GM18520 (cell line): Measurements from ENCODE around the gene DMWD.

Experiments used
- ATAC-seq: cut with Tn5 transposase; IDR thresholded peaks from one replicate; pipeline ENCODE4 v1.9.1; 2021; ENCODE audit not compliant: unreplicated experiment

Gene DMWD

DNA sequence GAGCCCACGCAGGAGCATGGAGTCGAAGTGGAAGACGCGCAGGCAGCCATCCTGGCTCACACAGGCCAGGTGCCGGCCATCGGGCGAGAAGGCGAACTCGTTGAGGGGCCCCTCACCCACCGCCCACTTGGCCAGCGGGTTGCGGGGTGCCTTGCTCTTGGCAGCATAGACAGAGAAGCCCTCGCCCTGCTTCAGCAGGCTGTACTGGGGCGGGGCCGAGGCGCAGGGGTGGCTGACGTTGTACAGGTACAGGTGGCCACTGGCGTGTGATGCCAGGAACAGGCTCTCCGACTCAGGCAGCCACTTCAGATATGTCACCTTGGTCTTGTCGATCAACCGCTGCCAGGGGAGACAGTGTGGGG, 6.1 kb downstream of the DMWD start:
- ATAC-seq = no peak

DNA sequence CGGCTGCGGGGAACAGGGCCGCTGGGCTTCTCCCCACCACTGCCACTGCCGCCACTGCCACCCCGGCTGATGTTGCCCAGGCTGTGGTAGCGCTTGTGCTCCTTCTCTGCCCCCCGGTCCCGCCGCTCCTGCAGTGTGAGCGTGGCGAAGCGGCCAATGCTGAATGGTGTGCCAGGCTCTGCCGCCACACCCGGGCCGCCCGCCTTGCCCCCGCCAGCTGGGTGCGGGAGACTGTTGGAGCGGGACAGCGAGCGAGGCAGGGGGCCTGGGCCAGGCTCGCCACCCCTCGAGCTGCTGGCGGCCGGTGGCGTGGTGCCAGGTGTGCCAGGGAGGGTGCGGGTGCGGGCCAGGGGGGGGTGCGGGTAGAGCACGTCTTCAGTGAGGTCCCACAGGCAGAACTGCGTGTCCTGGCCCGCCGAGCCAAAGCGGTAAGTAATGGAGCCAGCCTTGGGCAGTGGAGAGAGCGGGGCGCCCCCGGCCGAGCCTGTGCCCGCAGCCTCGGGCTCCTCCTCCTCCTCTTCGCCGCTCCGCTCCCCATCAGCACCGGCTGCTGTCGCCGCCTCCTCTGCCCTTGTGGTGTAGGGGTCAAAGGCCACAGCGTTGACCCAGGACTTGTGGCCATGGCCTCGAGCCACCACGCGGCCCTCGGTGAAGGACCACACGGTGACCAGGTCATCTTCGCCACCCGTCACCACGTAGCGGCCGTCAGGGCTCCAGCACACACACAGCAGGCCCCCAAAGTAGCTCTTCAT, 6.7 kb downstream of the DMWD start:
- ATAC-seq = no peak

DNA sequence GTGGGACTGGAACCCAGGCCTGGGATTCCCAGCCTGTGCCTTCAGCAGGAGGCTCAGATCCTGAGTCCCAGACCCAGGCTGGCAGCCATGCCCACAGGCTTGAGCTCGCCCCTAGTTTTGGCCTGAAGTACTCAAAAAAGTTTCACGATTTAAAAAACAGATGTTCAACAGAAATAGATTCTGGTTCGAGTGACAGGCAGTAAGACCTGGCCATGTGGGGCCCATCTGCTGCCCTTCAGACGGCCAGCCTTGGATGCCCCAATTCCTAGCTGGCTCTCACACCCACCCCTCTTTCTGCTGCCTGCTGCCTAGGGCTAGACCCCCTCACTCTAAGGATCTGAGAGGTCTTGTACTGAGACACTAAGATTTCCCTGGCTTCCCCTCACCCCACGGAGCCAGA, 7.5 kb downstream of the DMWD start:
- ATAC-seq = no peak

DNA sequence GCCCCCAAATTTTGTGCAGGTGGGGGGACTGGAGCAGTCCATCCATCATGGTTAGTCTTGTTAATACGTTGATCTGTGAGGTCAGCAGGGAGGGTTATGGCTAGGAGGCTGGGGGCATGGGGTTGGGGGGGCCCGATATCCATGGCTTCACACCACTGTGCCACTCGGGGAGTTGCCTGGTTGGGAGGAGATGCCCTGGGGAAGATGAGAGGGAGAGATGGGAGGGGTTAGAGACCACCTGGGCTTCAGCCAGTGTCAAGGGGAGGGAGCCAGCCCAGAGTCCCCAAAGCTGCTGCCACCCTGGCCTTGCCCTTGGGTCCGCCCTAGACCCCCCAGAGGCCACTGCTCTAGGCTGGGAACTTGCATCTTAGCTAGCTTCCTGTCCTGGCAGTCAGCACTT, 8.5 kb downstream of the DMWD start:
- no peak for ATAC-seq

DNA sequence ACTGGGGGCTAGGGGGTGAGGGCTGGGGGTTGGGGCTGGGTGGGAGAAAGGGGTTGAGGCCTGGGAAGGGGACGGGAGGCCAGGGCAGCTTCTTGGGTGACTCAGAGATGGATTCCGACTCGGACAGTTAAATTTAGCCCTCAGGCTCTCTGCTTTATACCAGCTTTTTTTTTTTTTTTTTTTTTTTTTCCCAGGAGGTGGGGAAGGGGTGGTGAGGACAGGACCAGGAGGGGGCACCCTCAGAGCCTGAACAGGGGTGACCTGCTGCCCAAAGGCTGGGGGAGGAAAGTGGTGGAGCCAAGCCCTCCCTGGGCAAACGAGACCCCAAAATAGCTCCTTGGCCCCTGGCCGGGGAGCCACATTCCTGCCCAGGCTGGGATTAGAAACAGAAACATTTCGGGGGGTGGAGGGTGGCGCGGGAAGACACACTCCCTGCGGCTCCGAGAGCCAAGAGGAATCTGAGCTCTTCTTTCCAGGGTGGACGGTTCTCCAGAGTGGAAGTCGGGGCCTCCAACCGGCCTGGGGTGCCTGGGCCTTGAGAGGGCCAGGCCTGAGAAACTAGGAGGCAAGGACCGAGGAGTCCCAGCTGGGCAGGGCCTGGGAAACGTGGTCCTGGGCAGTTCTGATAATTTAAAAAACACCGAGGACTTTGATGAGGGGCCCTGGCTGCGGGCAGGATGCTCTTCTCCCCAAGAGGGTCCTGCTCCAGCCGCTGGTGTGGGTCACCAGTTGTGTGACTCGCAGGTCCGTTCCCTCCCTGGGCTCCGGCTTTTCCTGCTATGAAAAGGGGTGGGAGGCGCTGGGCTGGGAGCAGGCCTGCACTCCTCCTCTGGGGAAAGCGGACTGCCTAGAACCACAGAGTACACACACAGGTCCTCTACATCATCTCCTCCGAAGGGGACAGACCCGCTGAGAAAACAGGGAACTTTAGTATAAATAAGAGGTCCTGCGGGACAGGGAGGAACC, 9.5 kb downstream of the DMWD start:
- no peak for ATAC-seq

DNA sequence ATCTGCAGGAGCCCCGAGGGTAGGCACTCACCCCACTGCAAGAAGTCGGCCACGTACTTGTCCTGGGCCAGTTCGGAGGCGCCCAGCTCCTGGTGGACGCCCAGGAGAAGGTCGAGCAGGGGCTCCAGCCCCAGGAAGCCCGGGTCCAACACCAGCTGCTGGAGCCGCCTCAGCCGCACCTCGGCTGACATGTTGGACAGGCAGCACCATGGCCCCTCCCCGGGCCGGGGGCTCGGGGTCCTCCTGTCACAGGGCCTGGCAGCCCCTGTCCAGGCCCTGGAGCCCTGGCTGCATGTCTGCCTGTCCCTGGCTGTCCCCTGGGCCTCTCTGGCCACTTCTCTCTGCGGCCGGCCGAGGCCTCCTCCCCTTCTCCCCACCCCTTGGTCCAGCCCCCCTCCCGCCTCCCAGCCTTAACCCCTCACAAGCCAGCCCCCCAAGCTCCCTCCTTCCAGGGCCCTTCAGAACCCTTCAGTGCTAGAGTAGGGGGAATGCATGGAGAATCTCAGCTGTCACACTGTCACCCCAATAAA, 10.4 kb downstream of the DMWD start, which contains the start of gene DMPK:
Gene DMPK (minus strand): TSS at position 329 of the 530 bp plus-strand sequence. CDS start 138 bp downstream, at position 191.
- ATAC-seq = no peak

DNA sequence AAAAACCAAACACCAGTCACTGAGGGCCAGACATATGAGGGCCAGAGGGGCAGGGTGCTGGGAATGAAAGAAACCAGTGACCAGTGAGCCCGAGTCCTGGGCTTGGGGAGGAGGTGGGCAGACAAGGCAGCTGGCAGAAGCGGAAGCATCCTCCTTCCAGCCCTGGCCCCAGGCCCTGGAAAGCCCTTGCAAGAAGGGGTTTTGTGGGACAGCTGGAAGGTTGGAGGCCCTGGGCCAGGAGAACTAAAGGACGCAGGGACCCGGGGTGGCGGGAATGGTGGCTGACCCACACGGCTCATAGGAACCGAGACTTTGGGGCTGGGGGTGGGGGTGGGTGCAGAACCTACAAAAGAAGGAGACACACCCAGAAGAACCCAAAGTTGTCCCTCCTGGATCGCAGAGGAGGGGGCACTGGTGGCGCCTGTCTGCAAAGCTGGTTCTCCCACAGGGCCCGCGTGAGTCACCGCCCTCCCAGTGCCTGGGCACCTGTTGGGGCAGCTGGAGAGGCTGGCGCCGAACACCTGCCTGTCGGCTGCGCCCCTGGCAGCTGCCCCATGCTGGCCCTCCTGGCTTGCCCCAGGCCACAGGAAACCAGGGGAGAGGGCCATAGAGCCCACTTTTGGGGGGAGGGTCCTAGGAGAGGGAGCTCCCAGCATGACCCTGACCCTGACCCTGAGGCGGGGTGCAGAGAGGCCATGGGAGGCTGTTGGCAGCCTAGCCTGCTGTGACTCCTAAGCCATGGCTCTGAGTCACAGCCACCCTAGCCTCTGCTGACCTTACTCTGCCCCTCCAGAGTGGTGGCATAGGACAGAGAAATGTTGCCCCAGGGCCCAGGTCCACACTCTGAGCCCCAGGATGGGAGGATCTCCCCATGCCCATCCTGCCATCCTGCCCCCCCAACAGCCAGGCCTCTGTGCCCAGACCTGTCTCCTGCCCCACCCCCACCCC, 11.2 kb downstream of the DMWD start:
- ATAC-seq = no peak

DNA sequence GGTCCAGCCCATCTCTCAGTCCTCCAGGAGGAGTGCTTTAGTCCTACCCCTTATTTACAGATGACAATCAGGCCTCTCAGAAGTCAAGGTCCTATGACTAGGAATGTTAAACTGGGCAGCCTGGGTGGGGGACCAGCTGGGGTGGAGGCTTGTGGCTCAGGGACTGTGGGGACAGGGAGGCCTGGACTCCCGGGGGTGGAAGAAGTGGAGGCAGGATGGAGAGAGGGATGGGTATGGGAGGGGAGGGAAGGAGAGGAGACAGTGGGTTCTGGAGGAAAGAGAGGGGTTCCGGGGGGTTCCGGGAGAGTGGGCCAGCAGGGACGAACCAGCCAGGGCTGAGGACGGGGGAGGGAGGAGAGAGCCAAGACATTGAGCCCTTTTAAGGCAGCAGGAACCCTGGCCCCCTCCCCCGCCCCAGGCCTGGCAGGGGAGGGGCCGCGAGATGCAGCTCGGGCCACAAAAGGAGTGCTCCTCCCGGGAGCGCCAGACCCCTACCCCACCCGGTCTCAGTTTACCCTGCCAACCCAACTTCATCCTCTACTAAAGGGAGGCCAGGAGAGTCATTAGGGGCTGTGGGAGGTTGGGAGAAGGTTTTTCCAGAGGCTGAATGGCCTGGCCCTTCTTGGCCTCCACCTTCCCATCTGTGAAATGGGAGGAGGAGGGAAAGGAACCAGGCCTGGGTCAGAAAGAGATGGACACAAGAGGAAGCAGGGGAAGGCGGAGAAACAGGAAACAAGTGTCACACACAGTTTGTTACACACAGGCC, 12.0 kb downstream of the DMWD start:
- ATAC-seq = no peak

DNA sequence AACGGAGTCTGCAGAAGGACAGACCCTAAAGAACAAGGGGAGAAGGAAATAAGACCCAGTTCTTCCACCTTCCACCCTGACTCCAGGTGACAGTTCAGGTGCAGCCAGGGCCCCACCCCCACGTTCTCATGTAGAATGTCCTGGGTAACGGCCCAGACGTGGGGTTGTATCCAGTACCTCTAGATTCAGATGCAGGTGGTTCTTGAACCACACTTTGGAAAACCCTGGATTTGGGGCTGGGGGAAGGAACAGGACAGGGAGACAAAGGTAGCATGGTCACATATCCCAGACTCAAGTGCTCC, 12.5 kb downstream of the DMWD start:
- ATAC-seq = no peak

DNA sequence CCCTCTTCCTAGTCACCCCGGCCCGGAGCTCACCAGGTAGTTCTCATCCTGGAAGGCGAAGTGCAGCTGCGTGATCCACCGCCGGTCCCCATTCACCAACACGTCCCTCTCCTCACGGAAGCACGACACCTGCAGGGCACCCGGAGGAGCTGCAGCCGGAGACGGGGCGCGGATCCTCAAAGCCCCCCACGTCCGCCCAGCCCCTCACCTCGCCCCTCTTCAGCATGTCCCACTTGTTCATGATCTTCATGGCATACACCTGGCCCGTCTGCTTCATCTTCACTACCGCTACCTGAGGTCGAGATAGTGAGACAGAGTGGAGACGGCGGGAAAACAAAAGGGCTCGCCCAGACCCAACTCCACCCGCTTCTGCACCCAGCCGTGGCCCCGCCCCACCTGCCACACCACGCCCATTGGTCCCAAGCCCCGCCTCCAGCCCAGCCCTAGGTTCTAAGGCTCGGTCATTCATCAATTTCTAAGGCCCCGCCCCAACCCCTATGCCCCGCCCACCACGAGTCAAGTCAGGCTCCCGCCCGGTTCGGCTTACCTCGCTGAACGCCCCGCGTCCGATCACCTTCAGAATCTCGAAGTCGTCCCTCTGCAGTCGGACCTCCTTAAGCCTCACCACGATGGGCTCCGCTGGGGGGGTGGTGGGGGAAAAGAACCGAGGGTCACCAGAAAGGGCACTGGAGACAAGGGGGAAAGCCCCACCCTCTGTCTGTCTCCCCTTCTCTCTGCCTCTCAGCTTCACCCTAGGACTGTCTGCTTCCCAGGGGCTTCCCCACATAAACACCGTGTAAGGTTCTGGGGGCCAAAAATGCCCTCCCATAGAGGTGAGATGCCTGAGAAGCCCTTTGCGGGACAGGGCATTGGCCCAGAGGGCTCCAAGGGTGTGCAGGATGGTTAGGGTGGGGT, 13.2 kb downstream of the DMWD start:
- ATAC-seq = peak; percentile 49

DNA sequence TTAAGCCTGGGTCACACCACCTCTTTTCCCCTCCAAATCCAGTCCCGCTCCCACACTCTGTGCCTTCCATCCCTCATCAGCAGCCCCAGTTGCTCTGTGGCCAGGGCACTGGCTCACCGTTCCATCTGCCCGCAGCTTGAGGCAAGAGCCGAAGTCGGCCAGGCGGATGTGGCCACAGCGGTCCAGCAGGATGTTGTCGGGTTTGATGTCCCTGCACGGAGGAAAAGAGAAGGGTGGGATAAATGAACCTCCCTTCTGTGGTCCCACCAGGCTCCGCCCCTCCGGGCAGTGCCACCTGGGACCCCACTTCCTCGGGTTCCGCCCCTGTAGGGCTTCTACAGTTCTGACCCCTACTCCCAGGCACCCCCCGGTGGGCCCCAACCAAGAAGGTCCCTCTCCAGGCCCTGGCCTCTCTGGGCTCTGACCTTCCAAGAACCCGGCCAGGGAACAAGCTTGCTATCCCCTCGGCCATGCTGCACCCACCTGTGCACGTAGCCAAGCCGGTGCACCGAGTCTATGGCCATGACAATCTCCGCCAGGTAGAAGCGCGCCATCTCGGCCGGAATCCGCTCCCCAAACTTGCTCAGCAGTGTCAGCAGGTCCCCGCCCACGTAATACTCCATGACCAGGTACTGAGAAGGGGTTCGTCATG, 14.5 kb downstream of the DMWD start:
- no peak for ATAC-seq

DNA sequence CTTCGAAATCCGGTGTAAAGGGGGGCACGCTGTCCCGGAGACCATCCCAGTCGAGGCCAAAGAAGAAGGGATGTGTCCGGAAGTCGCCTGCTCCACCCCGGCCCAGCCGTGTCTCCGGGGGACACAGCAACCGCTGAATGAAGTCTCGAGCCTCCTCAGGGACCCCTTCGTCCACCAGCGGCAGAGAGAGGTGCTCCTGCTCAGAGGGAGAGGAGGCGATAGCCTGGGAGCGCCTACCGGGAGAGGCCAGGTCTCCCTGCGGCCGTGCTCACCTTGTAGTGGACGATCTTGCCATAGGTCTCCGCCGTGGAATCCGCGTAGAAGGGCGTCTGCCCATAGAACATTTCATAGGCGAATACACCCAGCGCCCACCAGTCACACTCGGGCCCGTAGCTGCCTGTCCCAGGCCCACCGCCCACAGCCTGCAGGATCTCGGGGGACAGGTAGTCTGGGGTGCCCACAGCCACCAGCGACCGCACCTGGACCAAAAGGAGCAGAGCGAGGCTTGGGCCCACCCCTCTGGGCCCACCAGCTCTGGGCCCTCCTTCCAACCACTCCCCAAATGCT, 15.2 kb downstream of the DMWD start:
- no peak for ATAC-seq

DNA sequence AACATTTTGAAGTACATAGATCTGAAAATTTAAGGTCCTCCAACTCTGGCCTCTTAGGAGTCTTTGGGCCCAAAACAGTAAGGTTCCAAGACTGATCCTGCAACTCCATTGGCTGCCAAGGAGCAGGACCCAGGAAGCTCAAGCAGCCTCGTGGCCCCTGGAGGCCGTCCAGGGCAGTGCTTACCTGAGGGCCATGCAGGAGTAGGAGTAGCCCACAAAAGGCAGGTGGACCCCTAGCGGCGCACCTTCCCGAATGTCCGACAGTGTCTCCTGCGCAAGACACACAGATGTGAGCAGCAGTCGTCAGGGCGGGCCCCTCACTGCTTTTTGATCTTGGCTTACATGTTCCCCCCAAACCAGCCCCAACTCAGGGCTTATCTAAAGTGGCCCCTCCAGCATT, 17.9 kb downstream of the DMWD start:
- no peak for ATAC-seq

DNA sequence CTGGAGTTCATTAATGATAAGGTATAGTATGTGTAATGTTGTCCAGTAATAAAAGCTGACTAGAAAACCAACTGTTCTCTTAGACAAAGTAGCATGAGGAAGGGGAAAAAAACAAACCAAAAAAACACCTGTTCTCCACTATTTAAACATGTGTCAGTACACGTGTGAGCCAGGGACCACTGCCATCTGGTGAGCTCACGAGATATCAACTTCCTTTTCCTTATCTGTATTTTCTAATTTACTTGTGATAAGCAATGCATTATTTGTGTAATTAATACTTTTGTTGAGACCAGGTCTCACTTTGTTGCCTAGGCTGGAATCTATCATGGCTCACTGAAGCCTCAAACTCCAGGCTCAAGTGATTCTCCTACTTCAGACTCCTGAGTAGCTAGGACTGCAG, 19.3 kb downstream of the DMWD start:
- no peak for ATAC-seq

DNA sequence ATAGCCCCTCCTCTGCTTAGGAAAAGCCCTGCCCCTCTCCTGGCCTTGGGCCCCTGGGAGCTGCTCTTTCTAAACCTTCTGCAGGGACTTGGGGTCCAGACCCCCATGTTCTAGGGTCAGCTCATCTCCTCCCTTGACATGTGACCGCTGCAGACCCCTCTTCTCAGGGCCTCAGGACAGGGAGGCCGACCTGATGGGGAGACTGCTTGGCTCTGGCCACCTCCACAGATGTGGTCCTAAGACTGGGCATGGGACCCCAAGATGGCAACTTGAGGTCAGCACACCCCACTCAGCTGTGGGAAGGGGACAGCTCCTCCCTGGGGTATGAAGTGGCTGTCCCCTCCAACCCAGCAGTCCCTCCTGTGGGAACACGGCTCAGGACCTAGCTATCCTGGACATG, 19.7 kb downstream of the DMWD start:
- ATAC-seq = no peak

DNA sequence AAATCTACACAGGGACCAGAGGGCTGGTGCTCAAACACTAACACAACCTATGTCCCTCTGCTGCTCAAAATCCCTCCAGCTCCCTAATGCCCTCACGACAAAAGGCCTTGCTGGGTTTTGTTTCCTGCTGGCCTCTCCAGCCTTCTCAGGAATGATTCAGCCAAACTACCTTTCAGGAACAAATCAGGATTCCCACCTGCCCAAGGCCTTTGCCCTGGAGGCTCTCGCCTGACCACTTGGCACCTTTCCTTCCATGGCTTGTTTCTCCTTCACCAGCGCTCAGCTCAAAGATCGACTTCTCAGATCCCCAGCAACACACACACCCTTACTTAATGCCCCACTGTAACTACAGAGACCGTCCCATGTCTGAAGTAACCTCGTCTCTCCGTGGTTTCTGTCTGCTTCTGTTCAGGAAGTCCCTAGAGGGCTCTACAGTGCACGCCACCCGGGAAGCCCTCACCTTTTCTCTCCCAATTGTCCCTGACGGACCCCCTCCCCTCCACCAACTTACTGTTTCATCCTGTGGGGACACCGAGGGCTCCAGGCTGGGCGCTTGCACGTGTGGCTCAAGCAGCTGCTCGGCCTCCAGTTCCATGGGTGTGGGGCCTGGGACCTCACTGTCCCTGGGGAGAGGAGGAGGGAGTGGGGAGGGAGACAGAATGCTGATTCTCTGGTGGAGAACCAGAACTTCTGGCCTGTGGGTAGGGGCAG, 20.4 kb downstream of the DMWD start:
- ATAC-seq = no peak

DNA sequence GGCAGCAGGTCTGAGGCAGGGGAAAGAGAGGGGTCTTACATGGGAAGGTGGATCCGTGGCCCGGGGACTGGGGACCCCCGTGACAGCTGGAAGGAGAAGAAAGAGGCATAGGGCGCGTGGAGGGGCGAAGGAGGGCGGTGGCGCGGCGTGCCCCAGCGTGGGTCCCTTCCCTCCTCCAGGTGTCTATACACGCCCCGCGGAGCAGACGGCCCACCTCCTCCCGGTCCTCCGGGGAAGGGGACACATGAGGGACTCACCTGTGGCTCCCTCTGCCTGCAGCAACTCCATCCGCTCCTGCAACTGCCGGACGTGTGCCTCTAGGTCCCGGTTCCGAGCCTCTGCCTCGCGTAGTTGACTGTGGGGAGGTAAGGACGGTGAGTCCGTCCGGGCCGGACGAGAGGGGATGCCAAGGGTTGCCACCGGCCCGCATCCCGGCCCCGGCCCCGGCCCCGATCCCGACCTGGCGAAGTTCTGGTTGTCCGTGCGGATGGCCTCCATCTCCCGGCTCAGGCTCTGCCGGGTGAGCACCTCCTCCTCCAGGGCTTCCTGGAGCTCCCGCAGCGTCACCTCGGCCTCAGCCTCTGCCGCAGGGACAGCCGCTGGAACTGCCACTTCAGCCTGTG, 21.2 kb downstream of the DMWD start:
- ATAC-seq = no peak
